Stomach (tissue), 9 donors: ENCODE measurements around the gene REC8. TPM values are rescaled to one million over a fixed set of nuclear protein-coding genes. Genes with fewer than 3 reads are reported as not detected.

Experiments used
- DNase-seq, 2 donors: peaks; one replicate each; pipeline versions ENCODE4 v3.0.0 to v3.0.0-alpha.2; 2013 to 2019
- H3K27ac ChIP-seq, 5 donors: fragments of 200-600 bp in 4 of 5; sonication (generic) in 4 of 5; one replicate each; pipeline ENCODE4 v1.5.1; 2013 to 2019; ENCODE audit warnings: mild to moderate bottlenecking in 1 of 5, moderate library complexity in 1 of 5
- H3K27me3 ChIP-seq, 3 donors: fragments of 200-600 bp; sonication (generic); one replicate each; pipeline ENCODE4 v1.5.1; 2017 to 2019; ENCODE audit warnings: mixed run types in 1 of 3
- H3K36me3 ChIP-seq, 4 donors: fragments of 200-600 bp; sonication (generic); 1 replicate in 3 of 4; 2 replicates in 1 of 4; pipeline ENCODE4 v1.5.1; 2016 to 2019
- H3K4me1 ChIP-seq, 4 donors: fragments of 200-600 bp; sonication (generic); one replicate each; pipeline ENCODE4 v1.5.1; 2016 to 2019
- H3K4me3 ChIP-seq, 4 donors: fragments of 200-600 bp; sonication (generic) in 3 of 4; one replicate each; pipeline ENCODE4 v1.5.1; 2016 to 2019; ENCODE audit warnings: mild to moderate bottlenecking in 1 of 4
- H3K9me3 ChIP-seq, 4 donors: fragments of 200-600 bp; sonication (generic); one replicate each; pipeline ENCODE4 v1.5.1; 2016 to 2019
- CTCF ChIP-seq, 7 experiments: fragments of 450-650 bp in 4 of 7; fragments of 200-600 bp in 3 of 7; sonication (generic) in 3 of 7; IDR thresholded peaks; one replicate each; pipeline ENCODE4 v1.5.1; 2016 to 2019; ENCODE audit warnings: antibody characterized with exemption in 7 of 7, control low read depth in 2 of 7, mild to moderate bottlenecking in 1 of 7
- EP300 ChIP-seq: sonication (generic); formaldehyde crosslinking; IDR thresholded peaks from one replicate; pipeline ENCODE4 v1.6.1; 2017; ENCODE audit warnings: antibody characterized with exemption
- POLR2A ChIP-seq, 4 donors: fragments of 450-650 bp; IDR thresholded peaks; one replicate each; pipeline ENCODE4 v1.6.1; 2016; ENCODE audit warnings: antibody characterized with exemption in 4 of 4, control low read depth in 2 of 4, mild to moderate bottlenecking in 1 of 4, moderate library complexity in 1 of 4
- POLR2AphosphoS5 ChIP-seq, 3 donors: sonication (generic); formaldehyde crosslinking; IDR thresholded peaks; one replicate each; pipeline ENCODE4 v1.6.1; 2016; ENCODE audit warnings: antibody characterized with exemption in 3 of 3
- WGBS, 5 donors: extraction: QIAGEN DNeasy Blood & Tissue Kit in 3 of 5; methylation state at CpG; one replicate each; pipeline versions ENCODE4 v1.1.5 to v1.1.7; 2013 to 2018; 5-methylcytosine and 5-hydroxymethylcytosine counted together
- intact Hi-C: fragments of 100-400 bp; cut with DNase I; formaldehyde crosslinking; loops from one replicate; pipeline ENCODE4 v1.15.1; 2023; ENCODE audit warnings: low total_unique reads
- polyA plus RNA-seq, 3 donors: library from polyadenylated mRNA; stranded (reverse); fragments of 200-250 nt; gene quantifications; one replicate each; pipeline ENCODE4 v1.2.3, GENCODE V29; 2013
- total RNA-seq, 5 donors: library from RNA; depleted of rRNA; stranded (reverse); fragments of >200 nt; gene quantifications; one replicate each; pipeline versions ENCODE4 v1.1.0 to v1.2.3, GENCODE V29; 2014 to 2016
- donor health status: healthy with polysubstance abuse.
- donor health status: Bipolar disorder and iron deficiency.
- donor health status: healthy.

REC8 gene
- total and polyA plus RNA-seq, 8 donors: 14.5 to 122 (median 42.1) TPM

- Histone ChIP-seq H3K27ac (peak overlapping the region in 4 of 5 donors; percentile 63 to 75 (median 68)), H3K4me3 (no peak overlapping the region), H3K27me3 (no peaks in the 10 kb centered on the region), H3K36me3 (peaks cover 62 to 100% (median 100%) of the 10 kb centered on the region in 4 donors), H3K4me1 (peaks cover 0 to 6% (median 0%) of the 10 kb centered on the region in 4 donors), H3K9me3 (no peaks in the 10 kb centered on the region)
- intact Hi-C loops: no loop called here
- WGBS, 5 donors: 74 to 85% (median 82%) methylated on average over 12 to 14 of the region's 14 CpGs
- no peak for DNase-seq
- TF ChIP-seq POLR2AphosphoS5 (IDR thresholded peaks at IDR 0.05) (no peak), EP300 (no peak)
Measured at GRCh38 chr14:24179294-24179960, 7.5 kb downstream of the REC8 start.

- 57 to 69% (median 67%) methylated on average over 17 to 18 of the region's 18 CpGs for WGBS, 5 donors
- DNase-seq: peak in 1 of 2 donors; percentile 43
- Histone ChIP-seq H3K36me3 (peaks cover 67 to 100% (median 100%) of the 10 kb centered on the region in 4 donors), H3K9me3 (no peaks in the 10 kb centered on the region), H3K4me1 (peaks cover 0 to 6% (median 0%) of the 10 kb centered on the region in 4 donors), H3K27ac (peak overlapping the region; percentile 39 to 75 (median 67)), H3K4me3 (no peak overlapping the region), H3K27me3 (no peaks in the 10 kb centered on the region)
- intact Hi-C loops: no loop called here
- TF ChIP-seq POLR2AphosphoS5 (IDR thresholded peaks at IDR 0.05) (peak in 1 of 3 donors; percentile 43), POLR2A (IDR thresholded peaks at IDR 0.05) (no peak)
Measured at GRCh38 chr14:24179961-24180796, 8.3 kb downstream of the REC8 start.

GRCh38 chr14:24181371-24182077 is 9.6 kb downstream of the REC8 start:
- Histone ChIP-seq H3K4me3 (no peak overlapping the region), H3K36me3 (peaks cover 76 to 100% (median 100%) of the 10 kb centered on the region in 4 donors), H3K27me3 (no peaks in the 10 kb centered on the region), H3K27ac (peak overlapping the region in 2 of 5 donors; percentile 68 to 75), H3K4me1 (peaks cover 0 to 6% (median 0%) of the 10 kb centered on the region in 4 donors), H3K9me3 (no peaks in the 10 kb centered on the region)
- WGBS, 5 donors: 75 to 88% (median 81%) methylated on average over 13 to 19 of the region's 19 CpGs
- intact Hi-C loops: no loop called here
- TF ChIP-seq EP300: no peak
- no peak for TF ChIP-seq CTCF (IDR thresholded peaks at IDR 0.05)
- no peak for DNase-seq

GRCh38 chr14:24182110-24182882 is 10.4 kb downstream of the REC8 start:
- H3K36me3 ChIP-seq: peaks cover 74 to 100% (median 98%) of the 10 kb centered on the region in 4 donors
- H3K27ac ChIP-seq: no peak overlapping the region
- no peaks in the 10 kb centered on the region for H3K9me3 ChIP-seq
- H3K4me1 ChIP-seq: peaks cover under 1 to 11% (median 3%) of the 10 kb centered on the region in 4 donors
- intact Hi-C loops: no loop called here
- H3K27me3 ChIP-seq: no peaks in the 10 kb centered on the region
- TF ChIP-seq CTCF (IDR thresholded peaks at IDR 0.05) (no peak), EP300 (no peak), POLR2A (IDR thresholded peaks at IDR 0.05) (no peak), POLR2AphosphoS5 (IDR thresholded peaks at IDR 0.05) (no peak)
- H3K4me3 ChIP-seq: no peak overlapping the region
- 77 to 84% (median 80%) methylated on average over 14 of the region's 14 CpGs for WGBS, 5 donors
- DNase-seq: no peak
